Measurements from ENCODE around the gene ATXN7L1.
A peak's percentile ranks its signal among the peaks of the same experiment; 100 is the strongest.

The ATXN7L1 gene

GRCh38 chr7:105800849-105801534 lies 75.4 kb downstream of the ATXN7L1 start:
- no peak for DNase-seq
- in situ Hi-C loops (cut with HindIII; ENCODE audit: low pct_ligation_motif_present, low sequenced_read_pairs): no loop called here
- TF ChIP-seq, protein P1, sequence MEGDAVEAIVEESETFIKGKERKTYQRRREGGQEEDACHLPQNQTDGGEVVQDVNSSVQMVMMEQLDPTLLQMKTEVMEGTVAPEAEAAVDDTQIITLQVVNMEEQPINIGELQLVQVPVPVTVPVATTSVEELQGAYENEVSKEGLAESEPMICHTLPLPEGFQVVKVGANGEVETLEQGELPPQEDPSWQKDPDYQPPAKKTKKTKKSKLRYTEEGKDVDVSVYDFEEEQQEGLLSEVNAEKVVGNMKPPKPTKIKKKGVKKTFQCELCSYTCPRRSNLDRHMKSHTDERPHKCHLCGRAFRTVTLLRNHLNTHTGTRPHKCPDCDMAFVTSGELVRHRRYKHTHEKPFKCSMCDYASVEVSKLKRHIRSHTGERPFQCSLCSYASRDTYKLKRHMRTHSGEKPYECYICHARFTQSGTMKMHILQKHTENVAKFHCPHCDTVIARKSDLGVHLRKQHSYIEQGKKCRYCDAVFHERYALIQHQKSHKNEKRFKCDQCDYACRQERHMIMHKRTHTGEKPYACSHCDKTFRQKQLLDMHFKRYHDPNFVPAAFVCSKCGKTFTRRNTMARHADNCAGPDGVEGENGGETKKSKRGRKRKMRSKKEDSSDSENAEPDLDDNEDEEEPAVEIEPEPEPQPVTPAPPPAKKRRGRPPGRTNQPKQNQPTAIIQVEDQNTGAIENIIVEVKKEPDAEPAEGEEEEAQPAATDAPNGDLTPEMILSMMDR (IDR thresholded peaks at IDR 0.05; ENCODE audit: low read depth, low read length, missing control alignments): no peak
- Histone ChIP-seq H3K27ac (no peak overlapping the region), H3K4me3 (ENCODE audit: low read depth, low read length) (no peak overlapping the region), H3K36me3 (replicated peaks) (no peaks in the 10 kb centered on the region), H3K27me3 (replicated peaks) (no peaks in the 10 kb centered on the region)

- Histone ChIP-seq H3K27ac (no peak overlapping the region), H3K27me3 (replicated peaks) (no peaks in the 10 kb centered on the region), H3K4me3 (ENCODE audit: low read depth, low read length) (no peak overlapping the region), H3K36me3 (replicated peaks) (no peaks in the 10 kb centered on the region)
- DNase-seq: peak; percentile 42
- in situ Hi-C loops (cut with HindIII; ENCODE audit: low pct_ligation_motif_present, low sequenced_read_pairs): no loop called here
- TF ChIP-seq, protein P1 (IDR thresholded peaks at IDR 0.05; ENCODE audit: low read depth, low read length, missing control alignments): no peak
Observed at GRCh38 chr7:105800442-105800841, 76.0 kb downstream of the ATXN7L1 start.

GRCh38 chr7:105799677-105800076 lies 76.7 kb downstream of the ATXN7L1 start:
- Histone ChIP-seq H3K4me3 (ENCODE audit: low read depth, low read length) (no peak overlapping the region), H3K27me3 (replicated peaks) (no peaks in the 10 kb centered on the region), H3K36me3 (replicated peaks) (no peaks in the 10 kb centered on the region), H3K27ac (no peak overlapping the region)
- in situ Hi-C loops (cut with HindIII; ENCODE audit: low pct_ligation_motif_present, low sequenced_read_pairs): no loop called here
- DNase-seq: no peak
- TF ChIP-seq, protein P1 (IDR thresholded peaks at IDR 0.05; ENCODE audit: low read depth, low read length, missing control alignments): no peak

DNA sequence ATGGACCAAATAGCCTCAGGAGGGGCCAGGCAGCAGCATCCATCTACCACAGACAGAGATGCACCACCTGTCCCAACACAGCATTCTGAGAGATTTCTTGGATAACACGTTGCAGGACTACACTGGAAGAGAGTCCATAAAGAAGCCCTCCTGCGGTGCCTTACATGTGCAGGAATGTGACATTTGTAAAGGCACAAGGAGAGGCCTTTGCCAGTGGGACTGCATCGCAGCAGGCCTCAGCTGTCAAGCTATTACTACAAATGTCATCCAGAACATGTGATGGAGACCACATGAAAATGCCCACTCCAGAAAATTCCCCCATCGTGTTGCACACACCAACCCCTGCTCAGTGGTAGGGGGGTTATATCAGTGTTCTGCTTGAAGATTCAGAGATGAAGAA lies 77.4 kb downstream of the ATXN7L1 start:
- no peaks in the 10 kb centered on the region for H3K36me3 ChIP-seq (replicated peaks)
- no peak overlapping the region for H3K27ac ChIP-seq
- no peaks in the 10 kb centered on the region for H3K27me3 ChIP-seq (replicated peaks)
- TF ChIP-seq, protein P1 (IDR thresholded peaks at IDR 0.05; ENCODE audit: low read depth, low read length, missing control alignments): no peak
- no peak overlapping the region for H3K4me3 ChIP-seq (ENCODE audit: low read depth, low read length)
- DNase-seq: no peak
- in situ Hi-C loops (cut with HindIII; ENCODE audit: low pct_ligation_motif_present, low sequenced_read_pairs): no loop called here

- TF ChIP-seq, protein P1 (IDR thresholded peaks at IDR 0.05; ENCODE audit: low read depth, low read length, missing control alignments): no peak
- DNase-seq: no peak
- H3K27me3 ChIP-seq (replicated peaks): no peaks in the 10 kb centered on the region
- no peak overlapping the region for H3K27ac ChIP-seq
- in situ Hi-C loops (cut with HindIII; ENCODE audit: low pct_ligation_motif_present, low sequenced_read_pairs): no loop called here
- H3K36me3 ChIP-seq (replicated peaks): no peaks in the 10 kb centered on the region
- H3K4me3 ChIP-seq (ENCODE audit: low read depth, low read length): no peak overlapping the region
Observed at GRCh38 chr7:105797652-105798051, 78.7 kb downstream of the ATXN7L1 start.

DNA sequence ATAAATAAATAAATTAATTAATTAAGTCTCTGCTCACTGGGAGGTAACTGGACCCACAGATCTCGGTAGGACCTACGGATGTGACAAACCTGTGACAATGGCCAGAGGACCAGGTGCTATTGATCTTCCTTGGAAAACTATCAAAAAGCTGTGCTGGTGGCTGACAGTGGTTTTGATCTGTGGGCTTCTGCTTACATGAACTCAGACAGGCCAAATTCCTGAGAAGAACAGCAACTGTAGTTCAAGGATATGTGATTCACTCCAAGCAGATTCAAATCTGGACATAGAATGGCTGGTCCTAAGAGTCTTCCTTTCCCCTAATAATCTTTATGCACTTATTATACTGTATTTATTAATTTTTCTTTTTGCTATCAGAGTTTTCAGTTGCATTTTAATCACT lies 80.0 kb downstream of the ATXN7L1 start:
- DNase-seq: peak; percentile 35
- no peaks in the 10 kb centered on the region for H3K27me3 ChIP-seq (replicated peaks)
- H3K27ac ChIP-seq: no peak overlapping the region
- in situ Hi-C loops (cut with HindIII; ENCODE audit: low pct_ligation_motif_present, low sequenced_read_pairs): no loop called here
- H3K4me3 ChIP-seq (ENCODE audit: low read depth, low read length): no peak overlapping the region
- H3K36me3 ChIP-seq (replicated peaks): no peaks in the 10 kb centered on the region
- TF ChIP-seq, protein P1 (IDR thresholded peaks at IDR 0.05; ENCODE audit: low read depth, low read length, missing control alignments): no peak
